IMR-90 (cell line): ENCODE data around the gene ORM1. TPM values are rescaled to one million over a fixed set of nuclear protein-coding genes. Genes with fewer than 3 reads are reported as not detected.

Experiments
- ATAC-seq: fragments of 200-7000 bp; cut with Tn5 transposase; 2 replicates; pipeline ENCODE4 v1.9.1; 2020; ENCODE audit warnings: low read depth, mild to moderate bottlenecking, moderate library complexity
- BruUV-seq: library from RNA; stranded (reverse); fragments of 400-500 nt; replicated peaks from 2 replicates; lab custom pipeline; 2021; lab: Mats Ljungman, UMichigan
- CTCF ChIA-PET: fragments of 300-600 bp; formaldehyde crosslinking; extraction: SDS; loops from one replicate; lab custom pipeline; 2021; ENCODE audit warnings: antibody characterized with exemption; lab: Yijun Ruan, JAX
- POLR2A ChIA-PET: fragments of 300-600 bp; sonication (Branson Sonifier 250); formaldehyde crosslinking; loops from one replicate; lab custom pipeline; 2022; ENCODE audit warnings: antibody characterized with exemption; ENCODE audit not compliant: unreplicated experiment; lab: Charles Lee
- DNase-seq: peaks from one replicate; pipeline ENCODE4 v3.0.0; 2013
- H2AFZ ChIP-seq: replicated peaks from 2 replicates; pipeline ENCODE3; 2013; ENCODE audit warnings: low read length, mild to moderate bottlenecking; ENCODE audit not compliant: poor library complexity
- H2AK5ac ChIP-seq: 2 replicates; pipeline ENCODE4 v1.6.1; 2013; ENCODE audit warnings: low read depth, low read length, inconsistent platforms
- H2AK9ac ChIP-seq: replicated peaks from 2 replicates; pipeline ENCODE3; 2013; ENCODE audit warnings: mild to moderate bottlenecking, low read depth, low read length, moderate library complexity; ENCODE audit not compliant: poor library complexity
- H2BK120ac ChIP-seq: 2 replicates; pipeline ENCODE4 v1.6.1; 2013; ENCODE audit warnings: low read depth, low read length, inconsistent platforms
- H2BK15ac ChIP-seq: 3 replicates; pipeline ENCODE4 v1.6.1; 2013; ENCODE audit warnings: low read depth, low read length, inconsistent platforms
- H2BK20ac ChIP-seq: 2 replicates; pipeline ENCODE4 v1.6.1; 2013; ENCODE audit warnings: low read depth, mild to moderate bottlenecking, inconsistent platforms, low read length, moderate library complexity
- H2BK5ac ChIP-seq: 2 replicates; pipeline ENCODE4 v1.6.1; 2013; ENCODE audit warnings: mild to moderate bottlenecking, low read depth, low read length, inconsistent platforms; ENCODE audit not compliant: poor library complexity, severe bottlenecking
- H3K14ac ChIP-seq: replicated peaks from 2 replicates; pipeline ENCODE4 v1.6.1; 2013; ENCODE audit warnings: low read depth, low read length, inconsistent platforms
- H3K18ac ChIP-seq: 2 replicates; pipeline ENCODE4 v1.6.1; 2013; ENCODE audit warnings: low read depth, low read length, control low read depth
- H3K23ac ChIP-seq: 2 replicates; pipeline ENCODE4 v1.6.1; 2013; ENCODE audit warnings: low read depth, low read length, inconsistent platforms
- H3K27ac ChIP-seq: 2 replicates; pipeline ENCODE4 v1.5.1; 2013; ENCODE audit warnings: mild to moderate bottlenecking, control low read depth, low read length; ENCODE audit not compliant: insufficient read depth
- H3K27me3 ChIP-seq: 2 replicates; pipeline ENCODE4 v1.6.1; 2013; ENCODE audit warnings: low read length; ENCODE audit not compliant: control insufficient read depth, insufficient read depth
- H3K36me3 ChIP-seq: 2 replicates; pipeline ENCODE4 v1.6.1; 2013; ENCODE audit warnings: low read length, mixed read lengths; ENCODE audit not compliant: control insufficient read depth, insufficient read depth
- H3K4ac ChIP-seq: 2 replicates; pipeline ENCODE4 v1.6.1; 2013; ENCODE audit warnings: low read depth, low read length, inconsistent platforms
- H3K4me1 ChIP-seq: 2 replicates; pipeline ENCODE4 v1.6.1; 2013; ENCODE audit warnings: low read length, mixed read lengths; ENCODE audit not compliant: control insufficient read depth, insufficient read depth
- H3K4me2 ChIP-seq: 2 replicates; pipeline ENCODE4 v1.6.1; 2013; ENCODE audit warnings: low read depth, mild to moderate bottlenecking, control low read depth, low read length, moderate library complexity
- H3K4me3 ChIP-seq: 2 replicates; pipeline ENCODE4 v1.5.1; 2013; ENCODE audit warnings: low read depth, mild to moderate bottlenecking, control low read depth, low read length, moderate library complexity; ENCODE audit not compliant: insufficient read depth
- H3K56ac ChIP-seq: 2 replicates; pipeline ENCODE4 v1.6.1; 2013; ENCODE audit warnings: low read length, inconsistent platforms; ENCODE audit not compliant: insufficient read depth; ENCODE audit errors: extremely low read depth
- H3K79me1 ChIP-seq, 2 experiments: 2 replicates each; pipeline ENCODE4 v1.6.1; 2013; ENCODE audit warnings: low read length in 2 of 2, inconsistent platforms in 1 of 2, low read depth in 1 of 2
- H3K9ac ChIP-seq: 2 replicates; pipeline ENCODE4 v1.6.1; 2013; ENCODE audit warnings: low read depth, low read length, control low read depth
- H3K9me1 ChIP-seq: 2 replicates; pipeline ENCODE4 v1.6.1; 2013; ENCODE audit warnings: low read length, inconsistent platforms; ENCODE audit not compliant: insufficient read depth
- H3K9me3 ChIP-seq: 2 replicates; pipeline ENCODE4 v1.6.1; 2013; ENCODE audit warnings: low read length; ENCODE audit not compliant: control insufficient read depth, insufficient read depth
- H4K20me1 ChIP-seq: 2 replicates; pipeline ENCODE4 v1.6.1; 2013; ENCODE audit warnings: low read length, inconsistent platforms; ENCODE audit not compliant: insufficient read depth
- H4K5ac ChIP-seq: 2 replicates; pipeline ENCODE4 v1.6.1; 2013; ENCODE audit warnings: mild to moderate bottlenecking, low read depth, low read length, control low read depth
- H4K8ac ChIP-seq, 2 experiments: 2 replicates each; pipeline ENCODE4 v1.6.1; 2013; ENCODE audit warnings: low read depth in 2 of 2, low read length in 2 of 2, control low read depth in 1 of 2, inconsistent platforms in 1 of 2
- H4K91ac ChIP-seq: 2 replicates; pipeline ENCODE4 v1.6.1; 2013; ENCODE audit warnings: low read depth, low read length, inconsistent platforms; ENCODE audit not compliant: insufficient read depth
- CEBPB ChIP-seq: IDR thresholded peaks from 2 replicates; pipeline ENCODE4 v1.6.1; 2012; ENCODE audit warnings: low read depth, low read length, improper control_type of control experiment
- CHD1 ChIP-seq: IDR thresholded peaks from 2 replicates; pipeline ENCODE4 v1.6.1; 2012; ENCODE audit warnings: low read depth, low read length, improper control_type of control experiment
- ELK1 ChIP-seq: fragments of 150-350 bp; IDR thresholded peaks from 2 replicates; pipeline ENCODE4 v1.6.1; 2016; ENCODE audit warnings: low read depth, mild to moderate bottlenecking, low read length, moderate library complexity, borderline replicate concordance
- FOS ChIP-seq: fragments of 150-350 bp; IDR thresholded peaks from 2 replicates; pipeline ENCODE4 v1.6.1; 2016; ENCODE audit warnings: low read depth, low read length
- MAFK ChIP-seq: IDR thresholded peaks from 2 replicates; pipeline ENCODE4 v1.6.1; 2012; ENCODE audit warnings: low read depth, low read length, improper control_type of control experiment
- NFE2L2 ChIP-seq: fragments of 150-350 bp; IDR thresholded peaks from 2 replicates; pipeline ENCODE4 v1.6.1; 2016; ENCODE audit warnings: low read depth, mild to moderate bottlenecking, low read length
- POLR2A ChIP-seq: IDR thresholded peaks from 2 replicates; pipeline ENCODE4 v1.6.1; 2012; ENCODE audit warnings: mild to moderate bottlenecking, low read depth, low read length
- RAD21 ChIP-seq: IDR thresholded peaks from 2 replicates; pipeline ENCODE4 v1.6.1; 2012; ENCODE audit warnings: low read length, improper control_type of control experiment
- RCOR1 ChIP-seq: IDR thresholded peaks from 2 replicates; pipeline ENCODE4 v1.6.1; 2012; ENCODE audit warnings: mild to moderate bottlenecking, low read length, improper control_type of control experiment; ENCODE audit not compliant: insufficient replicate concordance
- SMC3 ChIP-seq: fragments of 150-350 bp; IDR thresholded peaks from 2 replicates; pipeline ENCODE4 v1.6.1; 2016; ENCODE audit warnings: low read depth, mild to moderate bottlenecking, antibody characterized with exemption, low read length, moderate library complexity
- WGBS, 2 experiments: methylation state at CpG; one replicate each; pipeline versions ENCODE4 v1.1.5 to v1.1.7; 2013; ENCODE audit warnings: missing lambda C conversion rate in 2 of 2; ENCODE audit not compliant: insufficient read length in 1 of 2; ENCODE audit errors: extremely low coverage in 2 of 2; 5-methylcytosine and 5-hydroxymethylcytosine counted together
- dilution Hi-C: fragments of 300-500 bp; cut with HindIII; formaldehyde crosslinking; loops from one replicate; pipeline ENCODE4 v1.14.3; 2018; ENCODE audit warnings: low sequenced_read_pairs; ENCODE audit not compliant: unreplicated experiment
- in situ Hi-C: fragments of 300-500 bp; cut with MboI; formaldehyde crosslinking; loops from 3 replicates; pipeline ENCODE4 v1.14.3; 2019; ENCODE audit warnings: low sequenced_read_pairs, inconsistent platforms, mixed read lengths
- intact Hi-C: fragments of 100-400 bp; cut with micrococcal nuclease; formaldehyde crosslinking; loops from 2 replicates; pipeline ENCODE4 v1.10.0; 2022
- polyA plus RNA-seq, 3 experiments: library from polyadenylated mRNA; depleted of rRNA; stranded (reverse); fragments of >200 nt; gene quantifications; 2 replicates each; pipeline ENCODE4 v1.2.3, GENCODE V29; 2012; ENCODE audit warnings: low replicate concordance in 1 of 3
- total RNA-seq: library from RNA; depleted of rRNA; stranded (reverse); fragments of >200 nt; gene quantifications from 2 replicates; pipeline ENCODE4 v1.2.3, GENCODE V29; 2012
- TF ChIP-seq, protein P1 (sequence below): conservative IDR thresholded peaks from 2 replicates; pipeline ENCODE4 v1.5.1; 2012; ENCODE audit warnings: mild to moderate bottlenecking, low read depth, low read length, improper control_type of control experiment
- TF ChIP-seq, protein P2 (sequence below): fragments of 150-350 bp; IDR thresholded peaks from 2 replicates; pipeline ENCODE4 v1.6.1; 2017; ENCODE audit warnings: mild to moderate bottlenecking, antibody characterized with exemption, low read length, low read depth

Gene ORM1
- total and polyA plus RNA-seq, 2 of the 4 experiments (the other 2 are of a cell fraction), result 0.18 TPM; not detected in 1

GRCh38 chr9:114345493-114346065 is 22.7 kb downstream of the ORM1 start:
- H3K9me3 ChIP-seq, result no peaks in the 10 kb centered on the region
- H4K91ac ChIP-seq, result no peak overlapping the region
- H3K9ac ChIP-seq, result no peak overlapping the region
- H3K4me1 ChIP-seq, result peaks cover 11% of the 10 kb centered on the region
- ATAC-seq, result no peak
- peaks cover 7% of the 10 kb centered on the region; the same call in 1 of the 2 replicates for H4K20me1 ChIP-seq
- no peak overlapping the region for H2BK5ac ChIP-seq
- no peak overlapping the region for H3K4me3 ChIP-seq
- DNase-seq, result no peak
- peaks cover 69% of the 10 kb centered on the region for H3K36me3 ChIP-seq
- no peak overlapping the region for H2AK9ac ChIP-seq
- H3K4ac ChIP-seq, result no peak overlapping the region
- H3K27ac ChIP-seq, result no peak overlapping the region
- no peak overlapping the region for H3K14ac ChIP-seq
- no peak overlapping the region for H4K5ac ChIP-seq
- H2AFZ ChIP-seq, result no peak overlapping the region
- H4K8ac ChIP-seq, result no peak overlapping the region
- WGBS, 2 experiments, result 100% methylated on average over 2 of the region's 7 CpGs; no CpG with 5 or more reads in 1 of the 2 experiments
- in situ Hi-C loops (no loop called here), intact Hi-C loops (no loop called here), dilution Hi-C loops (no loop called here)
- no peak overlapping the region for H3K56ac ChIP-seq
- ChIA-PET POLR2A (no interaction called here), CTCF (interaction anchor here (0.6 kb wide), 1 partner anchor 28 kb away, joined by 4 read pairs; no protein-coding TSS in a partner anchor)
- H2BK15ac ChIP-seq, result no peak overlapping the region
- TF ChIP-seq CHD1, result no peak
- no peak for TF ChIP-seq POLR2A
- no peak for TF ChIP-seq MAFK
- TF ChIP-seq RAD21, result no peak
- TF ChIP-seq NFE2L2, result no peak
- no peak for TF ChIP-seq CEBPB
- TF ChIP-seq, protein P1, sequence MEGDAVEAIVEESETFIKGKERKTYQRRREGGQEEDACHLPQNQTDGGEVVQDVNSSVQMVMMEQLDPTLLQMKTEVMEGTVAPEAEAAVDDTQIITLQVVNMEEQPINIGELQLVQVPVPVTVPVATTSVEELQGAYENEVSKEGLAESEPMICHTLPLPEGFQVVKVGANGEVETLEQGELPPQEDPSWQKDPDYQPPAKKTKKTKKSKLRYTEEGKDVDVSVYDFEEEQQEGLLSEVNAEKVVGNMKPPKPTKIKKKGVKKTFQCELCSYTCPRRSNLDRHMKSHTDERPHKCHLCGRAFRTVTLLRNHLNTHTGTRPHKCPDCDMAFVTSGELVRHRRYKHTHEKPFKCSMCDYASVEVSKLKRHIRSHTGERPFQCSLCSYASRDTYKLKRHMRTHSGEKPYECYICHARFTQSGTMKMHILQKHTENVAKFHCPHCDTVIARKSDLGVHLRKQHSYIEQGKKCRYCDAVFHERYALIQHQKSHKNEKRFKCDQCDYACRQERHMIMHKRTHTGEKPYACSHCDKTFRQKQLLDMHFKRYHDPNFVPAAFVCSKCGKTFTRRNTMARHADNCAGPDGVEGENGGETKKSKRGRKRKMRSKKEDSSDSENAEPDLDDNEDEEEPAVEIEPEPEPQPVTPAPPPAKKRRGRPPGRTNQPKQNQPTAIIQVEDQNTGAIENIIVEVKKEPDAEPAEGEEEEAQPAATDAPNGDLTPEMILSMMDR, result no peak
- TF ChIP-seq RCOR1, result no peak
- no peak for TF ChIP-seq SMC3
- no peak for TF ChIP-seq FOS
- TF ChIP-seq, protein P2, sequence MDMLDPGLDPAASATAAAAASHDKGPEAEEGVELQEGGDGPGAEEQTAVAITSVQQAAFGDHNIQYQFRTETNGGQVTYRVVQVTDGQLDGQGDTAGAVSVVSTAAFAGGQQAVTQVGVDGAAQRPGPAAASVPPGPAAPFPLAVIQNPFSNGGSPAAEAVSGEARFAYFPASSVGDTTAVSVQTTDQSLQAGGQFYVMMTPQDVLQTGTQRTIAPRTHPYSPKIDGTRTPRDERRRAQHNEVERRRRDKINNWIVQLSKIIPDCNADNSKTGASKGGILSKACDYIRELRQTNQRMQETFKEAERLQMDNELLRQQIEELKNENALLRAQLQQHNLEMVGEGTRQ, result no peak
- no peak for TF ChIP-seq ELK1
- no peak overlapping the region for H3K18ac ChIP-seq
- H3K27me3 ChIP-seq, result no peaks in the 10 kb centered on the region
- no peak overlapping the region for H3K23ac ChIP-seq
- H3K4me2 ChIP-seq, result no peak overlapping the region
- H3K9me1 ChIP-seq, result peaks cover 18% of the 10 kb centered on the region
- H2AK5ac ChIP-seq, result no peak overlapping the region
- H3K79me1 ChIP-seq, result peaks cover 0 to 12% of the 10 kb centered on the region in 2 experiments; a peak in 1 of 4 replicates
- no TSS peak for BruUV-seq
- H2BK120ac ChIP-seq, result no peak overlapping the region
- no peak overlapping the region for H2BK20ac ChIP-seq
